HG03457 (cell line): ENCODE data around the gene CLDN9.
"Not testable (repeated sequence)": the region's sequence is repeated elsewhere in the genome, so short reads cannot be mapped to it uniquely, and the experiment has no call there.

ENCODE experiments used
- ATAC-seq: cut with Tn5 transposase; IDR thresholded peaks from one replicate; pipeline ENCODE4 v1.9.1; 2021; ENCODE audit warnings: moderate number of reproducible peaks; ENCODE audit not compliant: unreplicated experiment

Gene CLDN9

DNA sequence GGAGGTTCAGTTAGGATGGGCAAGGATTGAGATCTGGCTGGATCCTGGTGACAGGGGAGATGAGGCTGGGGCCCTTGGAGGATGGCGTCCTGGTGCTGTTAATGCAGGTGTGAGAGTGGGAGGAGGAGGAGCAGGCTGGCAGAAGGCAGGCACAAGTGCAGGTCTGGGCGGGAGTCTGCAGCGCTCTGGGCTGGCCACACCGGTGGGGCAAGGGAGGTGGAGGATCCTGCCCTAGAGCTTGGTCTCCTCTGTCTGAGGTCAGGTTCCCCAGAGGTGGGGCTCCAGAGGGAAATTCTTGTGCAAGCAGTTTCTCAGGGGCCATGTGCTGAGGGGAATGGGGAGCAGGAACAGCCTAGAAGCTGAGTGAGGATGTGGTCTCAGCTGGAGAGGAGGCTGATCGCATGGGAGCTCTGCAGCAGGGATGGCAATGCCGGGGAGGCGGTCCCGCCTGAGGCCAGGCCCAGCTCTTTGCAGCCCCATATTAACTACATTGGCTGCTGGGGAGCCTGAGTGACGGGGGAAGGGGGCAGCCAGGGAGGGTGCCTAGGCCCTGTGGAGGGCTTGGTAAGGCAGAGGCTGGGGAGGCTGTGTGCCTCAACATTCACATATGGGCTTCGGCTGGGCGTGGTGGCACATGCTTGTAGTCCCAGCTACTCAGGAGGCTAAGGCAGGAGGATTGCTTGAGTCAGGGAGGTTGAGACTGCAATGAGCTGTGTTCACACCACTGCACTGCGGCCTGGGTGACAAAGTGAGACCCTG, 40.0 kb downstream of the CLDN9 start:
- not testable (repeated sequence) for ATAC-seq

DNA sequence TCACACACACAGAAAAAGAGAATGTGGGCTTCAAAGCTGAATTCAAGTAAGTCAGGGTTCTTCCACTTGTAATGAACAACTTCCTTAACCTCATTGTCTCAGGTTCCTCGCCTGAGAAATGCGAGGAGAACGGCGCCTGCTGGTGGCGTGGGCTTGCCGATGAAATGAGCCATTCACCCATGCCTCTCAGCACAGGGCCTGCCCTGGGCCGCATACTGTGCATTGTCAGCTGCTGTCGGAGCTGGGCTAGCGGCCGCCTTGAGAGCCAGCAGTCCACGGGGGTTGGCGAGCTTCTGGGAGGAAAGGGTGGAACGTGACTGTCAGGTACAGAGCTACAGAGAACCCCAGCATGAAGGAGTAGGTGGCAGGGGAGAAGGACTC, 40.6 kb downstream of the CLDN9 start:
- ATAC-seq: not testable (repeated sequence)

DNA sequence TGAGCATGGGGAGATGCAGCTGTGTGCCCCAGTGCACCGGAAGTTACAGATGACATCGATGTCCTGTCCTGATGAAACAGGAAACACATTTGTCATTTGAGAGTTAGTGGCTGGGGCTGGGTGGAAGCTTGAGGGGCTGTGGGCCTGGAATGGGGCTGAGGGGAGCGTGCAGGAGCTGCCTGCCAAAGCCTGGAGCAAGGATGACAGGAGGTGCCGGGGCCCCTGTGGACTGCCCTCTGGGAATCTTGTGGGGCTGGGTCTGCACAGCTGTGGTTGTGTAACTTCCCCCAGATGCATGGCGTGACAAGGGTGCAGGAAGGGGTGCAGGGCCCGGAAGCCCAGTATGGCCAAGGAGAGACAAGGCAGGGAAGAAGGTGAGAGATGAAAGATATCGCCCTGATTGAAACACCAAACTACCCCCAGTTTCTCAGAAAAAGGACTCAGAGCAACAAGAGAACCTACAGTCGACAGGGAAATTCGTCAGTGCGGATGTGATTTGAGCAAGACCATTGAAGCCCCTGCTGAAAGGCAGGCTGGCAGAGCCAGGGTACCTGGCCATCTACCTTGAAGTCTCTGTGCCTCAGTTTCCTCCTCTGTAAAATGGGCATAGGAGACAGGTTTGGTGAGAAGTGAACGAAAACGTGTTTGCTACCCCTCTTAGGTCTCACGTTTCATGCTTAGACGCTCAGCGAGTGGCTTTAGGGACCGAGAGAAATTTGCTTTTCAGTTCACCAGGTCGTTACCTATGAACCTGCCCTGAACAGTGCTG, 42.4 kb downstream of the CLDN9 start:
- no peak for ATAC-seq

DNA sequence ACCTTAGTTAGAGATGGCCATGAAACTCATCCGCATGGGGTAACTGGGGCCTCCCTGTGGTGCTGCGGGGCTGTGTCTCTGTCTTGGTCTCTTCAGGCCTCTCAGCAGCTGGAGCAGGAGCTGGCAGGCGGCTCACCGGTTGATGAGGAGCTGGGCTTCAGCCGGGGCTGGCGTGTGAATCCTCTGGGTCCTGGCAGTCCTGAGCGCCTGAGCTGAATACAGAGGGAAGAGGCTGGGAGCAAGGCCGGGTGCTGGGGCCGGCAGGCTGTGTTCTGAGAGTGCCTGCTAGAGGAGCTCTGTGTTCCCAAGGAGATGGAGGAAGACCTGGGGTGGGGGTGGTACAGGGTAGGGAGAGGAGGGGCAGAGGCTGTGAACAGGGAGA, 43.0 kb downstream of the CLDN9 start:
- not testable (repeated sequence) for ATAC-seq

DNA sequence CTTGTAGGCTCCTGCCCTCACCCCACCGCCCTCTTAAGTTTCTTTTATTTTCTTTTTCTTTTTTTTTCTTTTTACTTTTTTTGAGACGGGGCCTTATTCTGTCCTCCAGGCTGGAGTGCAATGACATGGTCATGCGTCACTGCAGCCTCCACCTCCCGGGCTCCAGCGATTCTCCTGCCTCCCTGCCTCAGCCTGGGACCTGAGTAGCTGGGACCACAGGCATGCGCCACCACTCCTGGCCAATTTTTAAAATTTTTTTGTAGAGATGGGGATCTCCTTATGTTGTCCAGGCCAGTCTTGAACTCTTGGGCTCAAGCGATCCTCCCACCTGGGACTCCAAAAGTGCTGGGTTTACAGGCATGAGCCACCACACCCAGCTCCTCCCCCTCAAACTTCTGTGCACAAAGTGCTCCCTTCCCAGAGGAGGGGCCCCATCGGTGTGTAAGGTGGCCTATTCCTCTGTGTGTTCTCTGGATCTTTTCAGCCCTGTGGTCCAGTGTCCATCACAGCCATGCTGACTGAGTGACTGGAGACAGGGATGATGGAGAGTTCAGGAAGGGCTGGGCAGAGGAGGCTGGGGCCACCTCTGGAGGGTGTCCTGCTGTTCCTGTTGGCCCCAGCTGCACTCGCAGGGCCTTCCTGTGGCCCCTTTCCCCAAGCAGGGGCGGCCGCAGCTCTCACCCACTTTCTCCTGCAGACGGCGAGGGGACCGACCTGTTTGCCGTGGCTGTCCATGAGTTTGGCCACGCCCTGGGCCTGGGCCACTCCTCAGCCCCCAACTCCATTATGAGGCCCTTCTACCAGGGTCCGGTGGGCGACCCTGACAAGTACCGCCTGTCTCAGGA, 43.8 kb downstream of the CLDN9 start:
- no peak for ATAC-seq

DNA sequence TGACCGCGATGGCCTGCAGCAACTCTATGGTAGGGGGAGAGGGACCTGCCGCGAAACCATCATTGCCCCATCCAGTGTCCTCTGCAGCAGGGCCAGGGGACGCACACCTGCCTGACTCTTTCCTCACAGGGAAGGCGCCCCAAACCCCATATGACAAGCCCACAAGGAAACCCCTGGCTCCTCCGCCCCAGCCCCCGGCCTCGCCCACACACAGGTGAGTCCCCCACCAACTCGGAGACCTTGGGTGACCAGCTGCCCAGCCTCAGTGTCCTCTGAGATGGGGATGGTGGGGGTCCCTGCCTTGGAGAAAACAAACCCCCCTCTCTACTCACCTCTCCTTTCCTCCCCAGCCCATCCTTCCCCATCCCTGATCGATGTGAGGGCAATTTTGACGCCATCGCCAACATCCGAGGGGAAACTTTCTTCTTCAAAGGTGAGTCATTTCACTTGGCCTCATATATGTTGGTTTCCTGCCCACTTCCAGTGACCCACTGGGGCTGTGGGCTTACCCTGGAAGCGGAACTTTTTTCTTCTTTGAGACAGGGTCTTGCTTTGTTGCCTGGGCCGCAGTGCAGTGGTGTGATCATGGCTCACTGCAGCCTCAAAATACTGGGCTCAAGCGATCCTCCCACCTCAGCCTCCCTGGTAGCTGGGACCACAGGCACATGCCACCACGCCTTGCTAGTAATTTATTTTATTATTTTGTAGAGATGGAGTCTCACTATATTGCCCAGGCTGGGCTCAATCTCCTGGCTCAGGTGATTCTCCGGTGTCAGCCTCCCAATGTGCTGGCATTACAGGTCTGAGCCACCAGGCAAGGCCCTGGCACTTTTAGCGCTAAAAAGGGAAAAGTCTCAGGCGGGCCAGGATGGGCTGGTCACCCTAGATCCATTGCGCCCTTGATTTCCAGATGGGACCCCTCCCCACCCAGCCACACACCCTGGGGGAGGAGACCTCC, 44.7 kb downstream of the CLDN9 start:
- no peak for ATAC-seq

DNA sequence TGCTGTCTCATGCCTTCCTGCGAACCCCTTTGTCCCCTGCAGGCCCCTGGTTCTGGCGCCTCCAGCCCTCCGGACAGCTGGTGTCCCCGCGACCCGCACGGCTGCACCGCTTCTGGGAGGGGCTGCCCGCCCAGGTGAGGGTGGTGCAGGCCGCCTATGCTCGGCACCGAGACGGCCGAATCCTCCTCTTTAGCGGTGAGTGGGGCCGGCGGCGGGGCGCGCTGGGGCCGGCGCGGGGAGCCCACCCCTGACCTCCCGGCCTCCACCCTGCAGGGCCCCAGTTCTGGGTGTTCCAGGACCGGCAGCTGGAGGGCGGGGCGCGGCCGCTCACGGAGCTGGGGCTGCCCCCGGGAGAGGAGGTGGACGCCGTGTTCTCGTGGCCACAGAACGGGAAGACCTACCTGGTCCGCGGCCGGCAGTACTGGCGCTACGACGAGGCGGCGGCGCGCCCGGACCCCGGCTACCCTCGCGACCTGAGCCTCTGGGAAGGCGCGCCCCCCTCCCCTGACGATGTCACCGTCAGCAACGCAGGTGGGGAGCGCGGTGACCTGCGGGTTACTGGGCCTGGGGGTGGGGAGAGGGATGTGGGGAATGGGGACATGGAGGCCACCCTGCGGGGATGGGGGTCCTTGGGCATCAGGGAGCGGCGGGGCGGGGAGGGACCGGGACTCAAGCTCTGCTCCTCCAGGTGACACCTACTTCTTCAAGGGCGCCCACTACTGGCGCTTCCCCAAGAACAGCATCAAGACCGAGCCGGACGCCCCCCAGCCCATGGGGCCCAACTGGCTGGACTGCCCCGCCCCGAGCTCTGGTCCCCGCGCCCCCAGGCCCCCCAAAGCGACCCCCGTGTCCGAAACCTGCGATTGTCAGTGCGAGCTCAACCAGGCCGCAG, 45.7 kb downstream of the CLDN9 start:
- ATAC-seq: no peak

DNA sequence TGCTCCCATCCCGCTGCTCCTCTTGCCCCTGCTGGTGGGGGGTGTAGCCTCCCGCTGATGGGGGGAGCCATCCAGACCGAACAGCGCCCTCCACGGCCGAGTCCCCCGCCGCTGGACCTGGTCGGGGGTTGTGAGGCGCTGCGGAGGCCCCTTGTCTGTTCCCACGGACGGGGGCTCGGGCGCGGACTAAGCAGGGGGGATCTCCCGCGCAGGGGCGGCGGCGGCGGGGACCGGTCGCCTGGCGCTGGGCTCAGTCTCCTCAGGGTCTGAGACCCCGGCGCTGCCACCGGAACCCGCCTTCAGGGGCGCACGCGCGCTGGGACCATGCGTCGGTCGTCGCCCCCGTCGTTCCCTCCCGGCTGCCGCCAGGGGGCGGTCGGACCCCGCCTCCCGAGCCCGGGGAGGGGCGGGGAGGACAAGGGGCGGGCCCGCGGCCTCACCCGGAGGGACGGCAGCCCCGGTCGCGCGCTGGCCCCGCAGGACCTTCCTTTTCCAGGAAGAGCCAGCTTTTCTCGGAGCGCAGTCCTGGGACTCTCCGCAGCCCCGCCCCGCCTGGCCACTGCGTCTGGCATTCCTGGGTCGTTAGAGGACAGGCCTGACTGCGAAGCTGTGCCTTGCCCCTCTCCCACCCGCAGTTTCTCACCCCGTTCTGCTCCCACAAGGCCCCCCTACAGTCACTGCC, 46.5 kb downstream of the CLDN9 start:
- ATAC-seq: peak; percentile 56

DNA sequence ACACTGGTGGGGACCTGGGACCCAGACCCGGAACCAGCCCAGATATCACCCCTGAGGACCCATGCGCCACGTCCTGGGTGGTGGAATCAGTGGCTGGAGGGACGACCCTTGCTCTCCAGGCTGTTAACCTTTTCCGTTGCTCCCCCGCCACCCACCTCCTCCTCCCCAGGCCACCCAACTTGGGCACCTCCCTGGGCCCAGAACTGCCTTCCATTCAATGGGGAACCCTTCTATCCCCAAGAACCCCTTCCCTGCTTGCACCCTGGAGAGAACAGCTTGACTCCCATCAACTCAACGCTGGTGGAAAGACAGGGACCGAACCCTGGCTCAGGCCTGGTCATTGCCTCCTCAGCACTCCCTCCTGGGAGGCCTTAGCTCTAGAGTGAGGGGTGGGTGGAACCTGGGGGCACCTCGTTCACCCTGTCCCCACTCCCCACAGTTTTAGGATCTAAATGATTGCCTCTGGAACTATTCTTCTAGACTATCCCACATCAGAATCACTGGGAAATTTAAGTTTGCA, 47.1 kb downstream of the CLDN9 start:
- ATAC-seq: no peak

DNA sequence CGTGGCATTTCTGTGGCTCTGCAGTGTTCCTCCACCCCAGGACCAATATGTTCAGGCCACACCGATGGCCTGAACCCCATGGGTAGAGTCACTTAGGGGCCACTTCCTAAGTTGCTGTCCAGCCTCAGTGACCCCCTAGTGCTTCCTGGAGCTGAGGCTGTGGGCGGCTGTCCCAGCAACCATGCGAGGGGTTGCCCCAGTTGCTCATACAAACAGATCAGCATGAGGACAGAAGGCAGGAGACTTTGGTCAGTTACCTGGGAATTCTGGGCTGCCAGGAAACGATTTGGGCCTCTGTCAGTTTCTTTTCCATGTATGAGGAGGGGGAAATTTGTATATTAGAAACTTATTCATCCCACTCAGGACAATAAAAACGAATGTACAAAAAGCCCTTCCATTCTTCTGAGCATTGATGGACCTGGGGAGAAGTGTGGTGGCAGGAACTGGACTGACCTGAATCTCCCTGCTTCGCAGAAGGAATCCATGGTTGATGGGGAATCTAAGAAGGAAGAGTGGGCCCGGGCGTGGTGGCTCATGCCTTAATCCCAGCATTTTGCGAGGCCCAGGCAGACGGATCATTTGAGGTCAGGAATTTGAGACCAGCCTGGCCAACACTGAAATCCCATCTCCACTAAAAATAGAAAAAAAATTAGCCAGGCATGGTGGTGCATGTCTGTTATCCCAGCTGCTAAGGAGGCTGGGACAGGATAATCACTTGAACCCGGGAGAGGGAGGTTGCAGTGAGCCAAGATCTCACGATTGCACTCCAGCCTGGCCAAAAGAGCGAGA, 47.8 kb downstream of the CLDN9 start:
- no peak for ATAC-seq

DNA sequence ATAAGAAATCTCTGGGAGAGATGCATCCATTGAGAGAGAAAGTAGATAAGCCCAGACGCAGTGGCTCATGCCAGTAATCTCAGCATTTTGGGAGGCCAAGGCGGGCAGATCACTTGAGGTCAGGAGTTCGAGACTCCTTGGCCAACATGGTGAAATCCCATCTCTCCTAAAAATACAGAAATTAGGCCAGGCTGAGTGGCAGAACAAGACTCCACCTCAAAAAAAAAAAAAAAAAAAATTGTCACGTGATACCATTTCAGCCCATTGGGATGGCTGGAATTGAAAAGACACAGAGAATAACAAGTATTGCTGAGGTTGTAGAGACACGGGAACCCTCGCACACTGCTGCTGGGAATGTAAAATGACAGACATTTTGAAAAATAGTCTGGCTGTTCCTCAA, 49.8 kb downstream of the CLDN9 start:
- no peak for ATAC-seq

DNA sequence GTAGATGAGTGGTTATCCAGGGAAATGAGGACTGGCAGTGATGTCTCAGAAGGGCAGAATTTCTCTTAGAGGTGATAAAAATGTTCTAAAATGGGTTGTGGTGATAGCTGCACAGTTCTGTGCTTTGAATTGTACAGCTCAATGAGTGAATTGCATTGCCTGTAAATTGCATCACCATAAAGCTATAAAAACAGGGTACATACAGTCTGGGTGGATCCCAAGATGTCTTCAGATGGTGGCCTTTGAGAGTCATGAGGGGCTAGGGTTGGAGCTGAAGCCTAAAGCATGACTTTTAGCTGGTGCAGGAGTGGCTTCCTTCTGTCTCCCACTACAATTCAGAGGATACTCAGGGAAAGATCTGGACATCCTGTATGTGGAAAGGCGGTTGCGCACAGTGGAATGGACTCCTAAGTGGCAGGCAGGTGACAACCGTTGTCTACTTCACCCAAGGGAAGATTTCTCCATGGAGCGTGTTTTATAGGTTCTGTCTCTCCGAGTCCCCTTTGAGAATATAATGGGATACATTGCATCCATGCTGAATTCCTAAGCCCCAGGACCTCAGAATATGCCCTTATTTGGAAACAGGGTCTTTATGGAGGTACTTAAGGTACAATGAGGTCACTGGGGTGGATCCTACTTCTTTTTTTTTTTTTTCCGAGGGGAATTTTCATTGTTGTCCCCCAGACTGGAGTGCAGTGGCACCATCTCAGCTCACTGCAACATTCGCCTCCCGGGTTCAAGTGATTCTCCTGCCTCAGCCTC, 51.1 kb downstream of the CLDN9 start:
- no peak for ATAC-seq
